ENCODE measurements around the gene DOCK8. TPM values are rescaled to one million over a fixed set of nuclear protein-coding genes. Genes with fewer than 3 reads are reported as not detected.

DOCK8 gene
- total and polyA plus RNA-seq, 2 of the 13 experiments (the other 11 are each of a cell fraction or from before 2014, with no cell fraction given), result 0.28 to 0.38 TPM

GRCh38 chr9:489198-490197, 274.8 kb downstream of the DOCK8 start (continued):
- TF ChIP-seq ZNF710 (CRISPR knock-in tag; IDR thresholded peaks at IDR 0.05; ENCODE audit: borderline replicate concordance) (no peak), CREM (IDR thresholded peaks at IDR 0.05) (no peak), CREM (CRISPR knock-in tag; IDR thresholded peaks at IDR 0.05) (no peak), ZNF503 (CRISPR knock-in tag; IDR thresholded peaks at IDR 0.05) (peak; percentile 49; the same call in 1 of the 2 replicates), MXI1 (IDR thresholded peaks at IDR 0.05; ENCODE audit: borderline replicate concordance, low read depth, low read length) (no peak), ZNF672 (CRISPR knock-in tag; IDR thresholded peaks at IDR 0.05) (no peak), ZNF512B (CRISPR knock-in tag; IDR thresholded peaks at IDR 0.05; ENCODE audit: borderline replicate concordance) (no peak), RXRA (CRISPR knock-in tag; IDR thresholded peaks at IDR 0.05) (no peak), UBTF (CRISPR knock-in tag; IDR thresholded peaks at IDR 0.05) (no peak), FOXJ3 (CRISPR knock-in tag; IDR thresholded peaks at IDR 0.05; ENCODE audit: borderline replicate concordance) (0 out of 2 replicates have a peak, but pooled peaks have one; percentile 44), CEBPB (IDR thresholded peaks at IDR 0.05; ENCODE audit: borderline replicate concordance, low read depth, low read length) (no peak; the same call in 1 of the 2 replicates), TP53 (CRISPR knock-in tag; conservative IDR thresholded peaks at IDR 0.05) (no peak), HNF1A (IDR thresholded peaks at IDR 0.05; ENCODE audit: low read depth) (peak; percentile 83), HNF1A (CRISPR knock-in tag; IDR thresholded peaks at IDR 0.05; ENCODE audit: borderline replicate concordance) (peak; percentile 88)
